Stimulated activated CD8-positive, alpha-beta memory T cell treated with anti-CD3 and anti-CD28 coated beads, Interleukin-7, amount 100 ng/mL, for 24 hours (primary cell): ENCODE data around the gene ADAMTSL4.
"Not testable (repeated sequence)": the region's sequence is repeated elsewhere in the genome, so short reads cannot be mapped to it uniquely, and the experiment has no call there.

Experiments used
- DNase-seq: peaks from one replicate; pipeline ENCODE4 v3.0.0-alpha.2; 2020; ENCODE audit warnings: low read depth

The ADAMTSL4 gene

DNA sequence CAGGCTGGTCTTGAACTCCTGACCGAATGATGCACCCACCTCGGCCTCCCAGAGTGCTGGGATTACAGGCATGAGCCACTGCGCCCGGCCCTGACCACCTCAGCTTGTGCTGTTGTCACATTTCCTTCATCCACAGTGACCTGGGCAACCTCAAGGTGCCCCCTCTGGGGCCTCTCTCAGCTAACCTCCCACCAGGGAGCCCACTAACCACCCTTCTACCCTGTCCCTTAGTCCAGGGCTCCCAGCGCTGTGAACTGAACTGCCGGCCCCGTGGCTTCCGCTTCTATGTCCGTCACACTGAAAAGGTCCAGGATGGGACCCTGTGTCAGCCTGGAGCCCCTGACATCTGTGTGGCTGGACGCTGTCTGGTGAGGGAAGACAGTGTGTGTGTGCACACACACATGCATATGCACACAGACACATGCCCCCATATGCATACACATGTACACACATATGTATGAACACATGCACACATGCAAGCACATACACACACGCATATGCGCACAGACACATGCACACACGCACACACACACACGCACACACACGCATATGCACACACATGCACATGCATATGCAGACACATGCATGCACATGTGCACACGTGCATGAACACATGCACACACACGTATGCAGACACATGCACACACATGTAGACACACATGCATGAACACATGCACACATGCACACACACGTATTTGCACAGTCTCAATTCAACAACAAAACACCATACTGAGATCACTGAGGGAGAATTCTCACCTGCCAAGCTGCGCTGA, 6.2 kb downstream of the ADAMTSL4 start:
- DNase-seq: no peak

- DNase-seq: no peak
These were observed 7.0 kb downstream of the ADAMTSL4 start for GRCh38 chr1:150555971-150556865.

GRCh38 chr1:150557065-150557600, 7.9 kb downstream of the ADAMTSL4 start:
- DNase-seq: no peak

DNA sequence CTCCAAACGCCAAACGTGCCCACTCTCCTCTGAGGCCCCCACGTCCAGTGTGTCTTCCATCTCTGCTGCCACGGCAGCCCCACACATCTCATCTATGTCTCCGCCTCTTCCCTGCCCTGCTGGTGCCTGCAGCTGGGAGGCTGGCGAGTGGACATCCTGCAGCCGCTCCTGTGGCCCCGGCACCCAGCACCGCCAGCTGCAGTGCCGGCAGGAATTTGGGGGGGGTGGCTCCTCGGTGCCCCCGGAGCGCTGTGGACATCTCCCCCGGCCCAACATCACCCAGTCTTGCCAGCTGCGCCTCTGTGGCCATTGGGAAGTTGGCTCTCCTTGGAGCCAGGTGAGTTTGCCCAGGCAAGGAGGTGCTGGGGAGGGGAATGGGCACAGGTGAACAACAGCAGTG, 8.6 kb downstream of the ADAMTSL4 start:
- no peak for DNase-seq

DNA sequence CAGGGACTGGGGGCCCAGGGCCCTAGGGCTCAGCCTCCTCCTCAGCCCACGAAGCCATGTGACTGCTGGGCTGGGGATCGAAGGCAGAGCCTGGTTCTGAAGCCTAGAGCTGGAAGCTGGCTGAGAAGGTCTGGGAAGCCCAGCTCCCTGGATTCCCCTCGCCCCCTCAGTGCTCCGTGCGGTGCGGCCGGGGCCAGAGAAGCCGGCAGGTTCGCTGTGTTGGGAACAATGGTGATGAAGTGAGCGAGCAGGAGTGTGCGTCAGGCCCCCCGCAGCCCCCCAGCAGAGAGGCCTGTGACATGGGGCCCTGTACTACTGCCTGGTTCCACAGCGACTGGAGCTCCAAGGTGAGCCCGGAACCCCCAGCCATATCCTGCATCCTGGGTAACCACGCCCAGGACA, 9.1 kb downstream of the ADAMTSL4 start:
- DNase-seq: no peak

- no peak for DNase-seq
These were observed 9.8 kb downstream of the ADAMTSL4 start for GRCh38 chr1:150558761-150559655.

DNA sequence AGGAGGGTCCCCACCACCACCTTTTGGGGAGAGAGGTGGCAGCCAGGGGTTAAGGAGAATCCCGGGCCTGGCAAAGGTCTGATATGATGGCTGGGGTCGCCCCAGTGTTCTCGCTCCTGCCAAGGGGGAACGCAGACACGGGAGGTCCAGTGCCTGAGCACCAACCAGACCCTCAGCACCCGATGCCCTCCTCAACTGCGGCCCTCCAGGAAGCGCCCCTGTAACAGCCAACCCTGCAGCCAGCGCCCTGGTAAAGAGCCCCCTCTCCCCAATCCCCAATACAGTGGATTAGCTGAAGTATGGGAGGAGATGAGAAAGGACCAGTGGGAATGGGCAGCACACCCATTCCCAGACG, 10.4 kb downstream of the ADAMTSL4 start:
- DNase-seq: no peak

DNA sequence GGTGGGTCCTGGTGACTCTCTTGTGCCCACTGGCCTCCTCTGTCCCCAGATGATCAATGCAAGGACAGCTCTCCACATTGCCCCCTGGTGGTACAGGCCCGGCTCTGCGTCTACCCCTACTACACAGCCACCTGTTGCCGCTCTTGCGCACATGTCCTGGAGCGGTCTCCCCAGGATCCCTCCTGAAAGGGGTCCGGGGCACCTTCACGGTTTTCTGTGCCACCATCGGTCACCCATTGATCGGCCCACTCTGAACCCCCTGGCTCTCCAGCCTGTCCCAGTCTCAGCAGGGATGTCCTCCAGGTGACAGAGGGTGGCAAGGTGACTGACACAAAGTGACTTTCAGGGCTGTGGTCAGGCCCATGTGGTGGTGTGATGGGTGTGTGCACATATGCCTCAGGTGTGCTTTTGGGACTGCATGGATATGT, 10.8 kb downstream of the ADAMTSL4 start:
- no peak for DNase-seq

DNA sequence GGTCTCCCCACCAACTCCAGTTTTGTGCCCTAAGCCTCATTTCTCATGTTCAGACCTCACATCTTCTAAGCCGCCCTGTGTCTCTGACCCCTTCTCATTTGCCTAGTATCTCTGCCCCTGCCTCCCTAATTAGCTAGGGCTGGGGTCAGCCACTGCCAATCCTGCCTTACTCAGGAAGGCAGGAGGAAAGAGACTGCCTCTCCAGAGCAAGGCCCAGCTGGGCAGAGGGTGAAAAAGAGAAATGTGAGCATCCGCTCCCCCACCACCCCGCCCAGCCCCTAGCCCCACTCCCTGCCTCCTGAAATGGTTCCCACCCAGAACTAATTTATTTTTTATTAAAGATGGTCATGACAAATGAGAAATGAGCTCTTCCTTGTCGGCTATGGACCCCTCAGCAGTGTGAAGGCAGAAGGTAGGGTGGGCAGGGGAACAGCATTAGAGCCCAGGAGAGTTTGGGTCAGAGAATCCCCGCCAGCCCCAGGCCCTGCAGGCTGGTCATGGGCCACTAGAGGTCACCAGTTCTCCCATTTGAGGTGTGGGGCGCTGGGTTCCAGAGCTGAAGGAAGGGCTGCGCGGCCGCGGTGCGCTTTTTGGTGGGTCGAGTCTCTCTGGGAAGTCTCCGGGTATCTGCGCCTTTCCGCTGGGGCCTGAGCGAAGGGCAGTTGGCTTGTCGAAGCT, 11.5 kb downstream of the ADAMTSL4 start:
- DNase-seq: peak; percentile 66

- no peak for DNase-seq
These were observed 12.2 kb downstream of the ADAMTSL4 start for GRCh38 chr1:150561254-150561973.

- DNase-seq: no peak
These were observed 12.8 kb downstream of the ADAMTSL4 start for GRCh38 chr1:150561974-150562445.

DNA sequence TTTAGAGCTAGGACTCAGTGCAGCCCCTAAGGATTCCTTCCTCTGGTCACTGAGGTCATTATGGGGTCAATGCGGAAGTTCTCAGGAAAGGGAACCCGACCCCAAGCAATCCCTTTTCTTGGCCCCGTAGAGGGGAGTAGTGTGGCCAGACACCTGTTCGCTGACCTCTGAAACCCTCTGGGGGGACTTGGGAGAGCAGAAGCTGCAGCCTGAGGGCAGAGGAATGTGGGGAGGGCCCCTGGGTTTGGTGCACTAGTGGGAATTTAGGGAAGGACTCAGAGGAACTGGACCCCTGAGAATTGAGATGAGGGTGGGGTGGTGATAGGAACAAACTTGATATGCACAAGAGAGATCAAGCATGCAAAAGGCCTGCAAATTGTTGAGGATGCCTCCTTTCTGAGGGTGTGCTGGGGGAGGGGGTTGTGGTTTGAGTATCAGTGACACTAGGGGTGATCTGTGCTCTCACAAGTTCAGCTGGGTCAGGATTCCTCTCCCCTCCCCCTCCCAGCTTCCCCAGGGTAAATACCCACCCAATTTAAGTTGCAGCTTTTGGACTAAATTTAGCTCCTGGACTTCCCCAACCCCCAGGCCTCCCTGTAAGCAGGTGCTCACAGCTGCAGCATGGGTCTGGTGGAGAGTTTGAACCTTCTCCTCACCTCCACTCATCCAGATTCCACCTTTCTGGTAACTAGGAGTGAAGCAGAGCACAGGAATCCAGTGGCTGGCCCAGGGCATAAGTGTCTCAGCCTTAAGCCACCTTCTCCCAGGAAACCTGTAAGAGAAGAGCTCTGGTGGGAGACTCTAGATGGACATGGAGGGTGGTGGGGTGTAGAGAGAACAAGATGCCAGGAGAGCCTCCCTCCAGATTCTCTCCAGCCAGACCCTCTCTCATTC, 13.5 kb downstream of the ADAMTSL4 start:
- DNase-seq: no peak

GRCh38 chr1:150563340-150564038, 14.3 kb downstream of the ADAMTSL4 start:
- no peak for DNase-seq

GRCh38 chr1:150564051-150564991, 15.1 kb downstream of the ADAMTSL4 start:
- no peak for DNase-seq

- DNase-seq: not testable (repeated sequence)
These were observed 16.2 kb downstream of the ADAMTSL4 start for GRCh38 chr1:150565240-150565991.

DNA sequence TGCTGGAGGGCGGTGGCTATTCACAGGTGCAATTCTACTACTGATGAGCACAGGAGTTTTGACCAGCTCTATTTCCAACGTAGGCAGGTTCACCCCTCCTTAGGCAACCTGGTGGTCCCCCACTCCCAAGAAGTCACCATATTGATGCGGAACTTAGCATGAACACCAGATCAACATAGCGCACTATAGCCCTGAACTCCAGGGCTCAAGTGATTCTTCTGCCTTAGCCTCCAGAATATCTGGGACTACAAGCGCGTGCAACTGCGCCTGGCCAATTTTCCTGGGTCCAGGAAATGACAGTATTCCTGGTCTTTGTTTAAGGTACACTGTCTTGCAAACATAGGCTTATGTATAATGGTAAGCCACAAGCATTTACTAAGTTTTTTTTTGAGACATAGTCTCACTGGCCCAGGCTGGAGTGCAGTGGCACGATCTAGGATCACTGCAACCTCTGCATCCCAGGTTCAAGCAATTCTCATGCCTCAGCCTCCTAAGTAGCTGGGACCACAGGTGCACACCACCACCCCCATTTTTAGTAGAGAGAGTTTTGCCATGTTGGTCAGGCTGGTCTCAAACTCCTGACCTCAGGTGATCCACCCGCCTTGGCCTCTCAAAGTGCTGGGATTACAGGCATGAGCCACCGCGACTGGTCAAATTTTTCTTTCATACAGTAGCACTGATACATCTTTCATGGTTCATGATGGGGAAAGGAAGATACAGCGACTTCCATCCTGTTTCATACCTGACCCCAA, 17.6 kb downstream of the ADAMTSL4 start:
- no peak for DNase-seq
